ENCODE measurements around the gene FKBP6.
"Not testable (repeated sequence)": the region's sequence is repeated elsewhere in the genome, so short reads cannot be mapped to it uniquely, and the experiment has no call there.

Gene FKBP6

GRCh38 chr7:73327922-73328321 lies at the start of gene FKBP6, which contains the start of gene TRIM50:
Gene FKBP6 (plus strand): TSS chr7:73328161. CDS start chr7:73328429, 268 bp downstream.
Gene TRIM50 (minus strand): TSS chr7:73328082. CDS start chr7:73324787, 3,295 bp downstream.
- not testable (repeated sequence) for DNase-seq

GRCh38 chr7:73297235-73297634 lies 30.7 kb upstream of the FKBP6 start:
- DNase-seq: not testable (repeated sequence)

- DNase-seq: not testable (repeated sequence)
These were observed 30.3 kb upstream of the FKBP6 start for GRCh38 chr7:73297706-73298105.

- DNase-seq: not testable (repeated sequence)
These were observed 28.1 kb upstream of the FKBP6 start for GRCh38 chr7:73299812-73300211.

- not testable (repeated sequence) for DNase-seq
These were observed 26.9 kb upstream of the FKBP6 start for GRCh38 chr7:73301108-73301507.

- DNase-seq: not testable (repeated sequence)
These were observed 25.1 kb upstream of the FKBP6 start for GRCh38 chr7:73302846-73303245.

GRCh38 chr7:73303546-73303945 lies 24.4 kb upstream of the FKBP6 start:
- DNase-seq: no peak

- no peak for DNase-seq
These were observed 23.9 kb upstream of the FKBP6 start for GRCh38 chr7:73304071-73304470.

- DNase-seq: not testable (repeated sequence)
These were observed 23.2 kb upstream of the FKBP6 start for GRCh38 chr7:73304612-73305387.

- DNase-seq: no peak
These were observed 20.5 kb upstream of the FKBP6 start for GRCh38 chr7:73307436-73307835.

GRCh38 chr7:73308074-73308664 lies 19.8 kb upstream of the FKBP6 start:
- DNase-seq: no peak

- DNase-seq: peak; percentile 88
These were observed 19.2 kb upstream of the FKBP6 start, which contains the start of gene NSUN5 for GRCh38 chr7:73308665-73309214. Gene NSUN5 (minus strand): TSS chr7:73308826. CDS start chr7:73308790, 36 bp downstream.

- not testable (repeated sequence) for DNase-seq
These were observed 16.5 kb upstream of the FKBP6 start for GRCh38 chr7:73311421-73311820.

- DNase-seq: no peak
These were observed 15.0 kb upstream of the FKBP6 start for GRCh38 chr7:73312831-73313520.

- no peak for DNase-seq
These were observed 14.4 kb upstream of the FKBP6 start for GRCh38 chr7:73313521-73313906.

- no peak for DNase-seq
These were observed 13.7 kb upstream of the FKBP6 start for GRCh38 chr7:73314271-73314670.

GRCh38 chr7:73316521-73316920 lies 11.4 kb upstream of the FKBP6 start:
- no peak for DNase-seq

GRCh38 chr7:73318656-73319204 lies 9.2 kb upstream of the FKBP6 start:
- DNase-seq: not testable (repeated sequence)

- not testable (repeated sequence) for DNase-seq
These were observed 8.4 kb upstream of the FKBP6 start for GRCh38 chr7:73319541-73319940.

GRCh38 chr7:73320009-73320408 lies 8.0 kb upstream of the FKBP6 start:
- DNase-seq: not testable (repeated sequence)

GRCh38 chr7:73323434-73324080 lies 4.4 kb upstream of the FKBP6 start:
- not testable (repeated sequence) for DNase-seq

All from midbrain (tissue), 1 donor.